Measurements from ENCODE around the gene THAP4. TPM values are rescaled to one million over a fixed set of nuclear protein-coding genes. Genes with fewer than 3 reads are reported as not detected.

The THAP4 gene
- total RNA-seq, 1 donor from 2014 or later = 46.1 TPM

GRCh38 chr2:241563031-241563507, 73.9 kb downstream of the THAP4 start:
- no peak overlapping the region for H3K4me3 ChIP-seq
- peaks cover 8% of the 10 kb centered on the region for H3K36me3 ChIP-seq
- TF ChIP-seq, protein P1, sequence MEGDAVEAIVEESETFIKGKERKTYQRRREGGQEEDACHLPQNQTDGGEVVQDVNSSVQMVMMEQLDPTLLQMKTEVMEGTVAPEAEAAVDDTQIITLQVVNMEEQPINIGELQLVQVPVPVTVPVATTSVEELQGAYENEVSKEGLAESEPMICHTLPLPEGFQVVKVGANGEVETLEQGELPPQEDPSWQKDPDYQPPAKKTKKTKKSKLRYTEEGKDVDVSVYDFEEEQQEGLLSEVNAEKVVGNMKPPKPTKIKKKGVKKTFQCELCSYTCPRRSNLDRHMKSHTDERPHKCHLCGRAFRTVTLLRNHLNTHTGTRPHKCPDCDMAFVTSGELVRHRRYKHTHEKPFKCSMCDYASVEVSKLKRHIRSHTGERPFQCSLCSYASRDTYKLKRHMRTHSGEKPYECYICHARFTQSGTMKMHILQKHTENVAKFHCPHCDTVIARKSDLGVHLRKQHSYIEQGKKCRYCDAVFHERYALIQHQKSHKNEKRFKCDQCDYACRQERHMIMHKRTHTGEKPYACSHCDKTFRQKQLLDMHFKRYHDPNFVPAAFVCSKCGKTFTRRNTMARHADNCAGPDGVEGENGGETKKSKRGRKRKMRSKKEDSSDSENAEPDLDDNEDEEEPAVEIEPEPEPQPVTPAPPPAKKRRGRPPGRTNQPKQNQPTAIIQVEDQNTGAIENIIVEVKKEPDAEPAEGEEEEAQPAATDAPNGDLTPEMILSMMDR (IDR thresholded peaks at IDR 0.05) = no peak
- ATAC-seq (no peak), DNase-seq (peak; percentile 62)
- no peak overlapping the region for H3K27ac ChIP-seq
- H3K27me3 ChIP-seq = no peaks in the 10 kb centered on the region
- peaks cover 29% of the 10 kb centered on the region for H3K4me1 ChIP-seq
- intact Hi-C loops (cut with DNase I) = no loop called here
- H3K9me3 ChIP-seq = no peaks in the 10 kb centered on the region

- no peak overlapping the region for H3K27ac ChIP-seq
- H3K4me1 ChIP-seq = peaks cover 31% of the 10 kb centered on the region
- no peaks in the 10 kb centered on the region for H3K9me3 ChIP-seq
- TF ChIP-seq, protein P1 (IDR thresholded peaks at IDR 0.05) = no peak
- DNase-seq = peak; percentile 65
- H3K36me3 ChIP-seq = peaks cover 5% of the 10 kb centered on the region
- H3K27me3 ChIP-seq = no peaks in the 10 kb centered on the region
- H3K4me3 ChIP-seq = no peak overlapping the region
- intact Hi-C loops (cut with DNase I) = no loop called here
- no peak for ATAC-seq
These were observed 74.6 kb downstream of the THAP4 start for GRCh38 chr2:241562269-241562891.

- intact Hi-C loops (cut with DNase I) = no loop called here
- H3K36me3 ChIP-seq = peaks cover 4% of the 10 kb centered on the region
- H3K4me1 ChIP-seq = peaks cover 31% of the 10 kb centered on the region
- no peaks in the 10 kb centered on the region for H3K27me3 ChIP-seq
- no peaks in the 10 kb centered on the region for H3K9me3 ChIP-seq
- ATAC-seq (peak; percentile 56), DNase-seq (peak; percentile 88)
- no peak overlapping the region for H3K27ac ChIP-seq
- TF ChIP-seq, protein P1 (IDR thresholded peaks at IDR 0.05) = no peak
- no peak overlapping the region for H3K4me3 ChIP-seq
These were observed 75.1 kb downstream of the THAP4 start for GRCh38 chr2:241561832-241562231.

- DNase-seq (peak; percentile 59), ATAC-seq (no peak)
- Histone ChIP-seq H3K9me3 (no peaks in the 10 kb centered on the region), H3K4me1 (peaks cover 31% of the 10 kb centered on the region), H3K27me3 (no peaks in the 10 kb centered on the region), H3K4me3 (peak overlapping the region; percentile 69), H3K36me3 (peaks cover 4% of the 10 kb centered on the region), H3K27ac (no peak overlapping the region)
- TF ChIP-seq, protein P1 (IDR thresholded peaks at IDR 0.05) = no peak
- intact Hi-C loops (cut with DNase I) = no loop called here
These were observed 76.0 kb downstream of the THAP4 start for GRCh38 chr2:241560883-241561474.

DNA sequence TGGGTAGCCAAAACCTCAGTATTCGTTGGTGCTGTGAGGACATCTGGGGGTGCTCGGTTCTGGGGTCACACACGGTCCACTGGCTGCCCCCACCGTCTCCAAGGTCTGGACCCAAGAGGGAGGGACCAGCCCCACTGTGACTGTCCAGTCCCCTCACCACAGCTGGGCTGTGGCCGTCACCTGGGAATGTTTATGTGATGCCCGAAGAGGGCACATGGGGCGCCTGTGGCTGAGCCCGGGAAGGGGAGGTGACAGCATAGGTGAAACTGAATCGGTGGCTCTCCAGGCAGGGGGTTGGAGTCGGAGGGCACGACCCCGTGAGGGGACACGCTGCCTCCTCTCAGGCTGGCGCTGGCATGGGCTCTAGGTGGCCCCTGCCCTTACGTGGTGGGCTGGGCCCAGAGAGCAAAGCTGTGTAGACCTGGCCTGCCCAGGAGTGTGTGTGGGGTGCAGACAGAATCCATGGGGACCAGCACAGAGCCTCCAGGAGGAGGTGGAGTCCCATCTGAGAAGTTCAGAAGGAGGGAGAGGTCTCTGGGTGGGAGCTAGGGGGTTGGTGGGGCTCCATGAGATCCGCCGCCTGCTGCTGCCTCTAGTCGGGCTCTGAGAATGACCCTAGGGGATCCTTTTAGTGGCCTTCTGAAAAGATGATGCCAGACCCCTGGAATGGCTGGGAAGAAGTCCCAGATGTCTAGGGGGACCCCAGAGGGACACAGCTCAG, 76.6 kb downstream of the THAP4 start:
- no peaks in the 10 kb centered on the region for H3K27me3 ChIP-seq
- ATAC-seq (no peak), DNase-seq (no peak)
- H3K4me3 ChIP-seq = peak overlapping the region; percentile 69
- peaks cover 33% of the 10 kb centered on the region for H3K4me1 ChIP-seq
- intact Hi-C loops (cut with DNase I) = no loop called here
- H3K27ac ChIP-seq = no peak overlapping the region
- TF ChIP-seq, protein P1 (IDR thresholded peaks at IDR 0.05) = no peak
- no peaks in the 10 kb centered on the region for H3K9me3 ChIP-seq
- H3K36me3 ChIP-seq = peaks cover 4% of the 10 kb centered on the region
